ENCODE measurements around the gene NEK1. TPM values are rescaled to one million over a fixed set of nuclear protein-coding genes. Genes with fewer than 3 reads are reported as not detected.

The NEK1 gene
- total RNA-seq, 6 experiments from 2014 or later = 9.4 to 11.1 (median 10.0) TPM

DNA sequence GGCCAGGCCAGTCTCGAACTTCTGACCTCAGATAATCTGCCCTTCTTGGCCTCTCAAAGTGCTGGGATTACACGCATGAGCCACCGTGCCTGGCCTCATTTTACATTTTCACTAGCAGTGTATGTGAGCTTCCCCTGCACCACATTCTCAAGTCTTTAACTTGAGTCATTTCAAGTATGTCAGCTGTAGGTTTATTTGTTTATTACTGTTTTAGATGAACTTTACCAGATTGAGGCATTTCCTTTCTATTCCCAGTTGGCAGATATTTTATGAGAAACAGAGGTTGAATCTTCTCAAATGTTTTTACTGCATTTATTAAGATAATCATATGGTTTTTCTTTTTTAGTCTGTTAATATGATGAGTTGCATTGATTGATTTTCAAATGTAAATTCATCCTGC is 227.0 kb downstream of the NEK1 start:
- TF ChIP-seq, protein P1, sequence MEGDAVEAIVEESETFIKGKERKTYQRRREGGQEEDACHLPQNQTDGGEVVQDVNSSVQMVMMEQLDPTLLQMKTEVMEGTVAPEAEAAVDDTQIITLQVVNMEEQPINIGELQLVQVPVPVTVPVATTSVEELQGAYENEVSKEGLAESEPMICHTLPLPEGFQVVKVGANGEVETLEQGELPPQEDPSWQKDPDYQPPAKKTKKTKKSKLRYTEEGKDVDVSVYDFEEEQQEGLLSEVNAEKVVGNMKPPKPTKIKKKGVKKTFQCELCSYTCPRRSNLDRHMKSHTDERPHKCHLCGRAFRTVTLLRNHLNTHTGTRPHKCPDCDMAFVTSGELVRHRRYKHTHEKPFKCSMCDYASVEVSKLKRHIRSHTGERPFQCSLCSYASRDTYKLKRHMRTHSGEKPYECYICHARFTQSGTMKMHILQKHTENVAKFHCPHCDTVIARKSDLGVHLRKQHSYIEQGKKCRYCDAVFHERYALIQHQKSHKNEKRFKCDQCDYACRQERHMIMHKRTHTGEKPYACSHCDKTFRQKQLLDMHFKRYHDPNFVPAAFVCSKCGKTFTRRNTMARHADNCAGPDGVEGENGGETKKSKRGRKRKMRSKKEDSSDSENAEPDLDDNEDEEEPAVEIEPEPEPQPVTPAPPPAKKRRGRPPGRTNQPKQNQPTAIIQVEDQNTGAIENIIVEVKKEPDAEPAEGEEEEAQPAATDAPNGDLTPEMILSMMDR (IDR thresholded peaks at IDR 0.05) = no peak
- Mint-ChIP-seq H3K36me3 (ENCODE audit: low read depth) (peaks cover 19% of the 10 kb centered on the region), H3K9me3 (peaks cover 19% of the 10 kb centered on the region), H3K27me3 (ENCODE audit: insufficient read depth) (peaks cover 4% of the 10 kb centered on the region), H3K4me1 (ENCODE audit: low read depth) (peaks cover 28% of the 10 kb centered on the region), H3K4me3 (0 out of 2 replicates have a peak overlapping the region, but pooled peaks have one; percentile 10), H3K27ac (peak overlapping the region; percentile 48; the same call in 1 of the 2 replicates)
- peak; percentile 24 for DNase-seq

DNA sequence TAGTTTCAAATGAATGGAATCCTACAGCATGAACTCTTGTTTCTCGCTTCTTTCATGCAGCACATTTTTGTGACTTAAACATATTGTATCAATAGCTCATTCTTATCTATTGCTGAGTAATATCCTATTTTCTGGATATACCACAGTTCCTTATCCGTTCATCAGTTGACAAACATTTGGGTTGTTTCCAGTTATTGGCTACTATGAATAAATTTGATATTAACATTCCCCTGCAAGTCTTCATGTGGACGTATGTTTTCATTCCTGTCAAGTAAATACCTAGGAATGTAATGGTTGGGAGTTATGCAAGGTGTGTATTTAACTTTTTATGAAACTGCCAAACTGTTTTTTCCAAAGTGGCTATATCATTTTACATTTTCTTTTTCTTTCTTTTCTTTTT is 227.6 kb downstream of the NEK1 start:
- Mint-ChIP-seq H3K4me1 (ENCODE audit: low read depth) (peaks cover 28% of the 10 kb centered on the region), H3K27me3 (ENCODE audit: insufficient read depth) (peaks cover 4% of the 10 kb centered on the region; the same call in 1 of the 2 replicates), H3K4me3 (no peak overlapping the region; the same call in 1 of the 2 replicates), H3K27ac (peak overlapping the region; percentile 42), H3K36me3 (ENCODE audit: low read depth) (peaks cover 22% of the 10 kb centered on the region), H3K9me3 (peaks cover 23% of the 10 kb centered on the region)
- no peak for DNase-seq
- TF ChIP-seq, protein P1 (IDR thresholded peaks at IDR 0.05) = no peak

DNA sequence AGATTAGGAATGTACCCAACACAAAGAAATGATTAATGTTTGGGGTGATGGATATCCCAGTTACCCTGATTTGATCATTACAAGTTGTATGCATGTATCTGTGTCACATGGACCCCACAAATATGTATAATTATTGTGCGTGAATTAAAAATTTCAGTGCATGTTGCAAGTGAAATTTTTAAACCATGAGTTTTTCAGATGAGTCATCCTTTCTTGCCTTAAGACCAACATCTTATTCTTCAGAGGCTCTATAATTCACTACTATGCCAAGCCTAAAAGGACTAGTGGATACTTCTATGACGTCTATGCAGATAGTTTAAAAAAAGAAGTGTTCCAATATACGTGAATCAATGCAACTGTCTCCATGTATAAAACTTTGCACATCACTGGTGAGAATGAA is 228.7 kb downstream of the NEK1 start:
- H3K9me3 Mint-ChIP-seq = peaks cover 33% of the 10 kb centered on the region
- peaks cover 28% of the 10 kb centered on the region for H3K4me1 Mint-ChIP-seq (ENCODE audit: low read depth)
- peak; percentile 90 for DNase-seq
- H3K27ac Mint-ChIP-seq = peak overlapping the region; percentile 42
- TF ChIP-seq, protein P1 (IDR thresholded peaks at IDR 0.05) = no peak
- peak overlapping the region; percentile 13; the same call in 1 of the 2 replicates for H3K4me3 Mint-ChIP-seq
- peaks cover 33% of the 10 kb centered on the region for H3K36me3 Mint-ChIP-seq (ENCODE audit: low read depth)
- no peaks in the 10 kb centered on the region; the same call in 1 of the 2 replicates for H3K27me3 Mint-ChIP-seq (ENCODE audit: insufficient read depth)

DNA sequence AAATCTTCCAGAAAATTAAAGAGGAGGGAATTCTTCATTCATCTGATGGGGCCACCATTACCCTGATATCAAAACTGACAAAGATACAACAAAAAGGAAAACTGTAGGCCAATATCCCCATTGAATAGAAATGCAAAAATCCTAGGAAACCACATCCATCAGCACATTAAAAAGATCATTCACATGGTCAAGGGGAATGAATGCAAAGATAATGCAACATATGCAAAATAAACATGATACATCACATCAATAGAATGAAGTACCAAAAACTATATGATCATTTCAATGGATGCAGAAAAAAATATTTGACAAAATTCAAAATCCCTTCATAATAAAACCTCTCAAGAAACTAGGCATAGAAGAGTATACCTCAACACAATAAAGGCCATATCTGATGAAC is 232.7 kb downstream of the NEK1 start:
- no peak for DNase-seq
- Mint-ChIP-seq H3K4me3 (no peak overlapping the region), H3K27me3 (ENCODE audit: insufficient read depth) (no peaks in the 10 kb centered on the region; the same call in 1 of the 2 replicates), H3K9me3 (peaks cover 59% of the 10 kb centered on the region), H3K27ac (no peak overlapping the region), H3K36me3 (ENCODE audit: low read depth) (peaks cover 56% of the 10 kb centered on the region), H3K4me1 (ENCODE audit: low read depth) (peaks cover 17% of the 10 kb centered on the region)
- TF ChIP-seq, protein P1 (IDR thresholded peaks at IDR 0.05) = no peak

DNA sequence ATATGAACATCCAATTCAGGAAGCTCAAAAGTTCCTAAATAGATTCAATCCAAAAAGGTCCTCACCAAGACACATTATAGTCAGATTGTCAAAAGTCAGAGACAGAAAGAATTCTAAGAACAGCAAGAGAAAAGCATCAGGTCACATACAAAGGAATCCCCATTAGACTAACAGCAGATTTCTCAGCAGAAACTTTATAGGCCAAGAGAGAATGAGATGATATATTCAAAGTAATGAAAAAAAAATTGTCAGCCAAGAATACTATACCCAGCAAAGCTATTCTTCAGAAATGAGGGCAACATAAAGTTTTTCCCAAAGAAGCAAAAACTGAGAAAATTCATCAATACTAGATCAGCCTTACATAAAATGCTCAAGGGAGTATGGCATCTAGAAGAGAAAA is 235.0 kb downstream of the NEK1 start:
- TF ChIP-seq, protein P1 (IDR thresholded peaks at IDR 0.05) = no peak
- Mint-ChIP-seq H3K27me3 (ENCODE audit: insufficient read depth) (no peaks in the 10 kb centered on the region; the same call in 1 of the 2 replicates), H3K4me3 (no peak overlapping the region), H3K36me3 (ENCODE audit: low read depth) (peaks cover 56% of the 10 kb centered on the region), H3K27ac (no peak overlapping the region), H3K4me1 (ENCODE audit: low read depth) (no peaks in the 10 kb centered on the region), H3K9me3 (peaks cover 59% of the 10 kb centered on the region)
- DNase-seq = no peak
